HG03342 (cell line): ENCODE measurements around the gene FCGR2B.
"Not testable (repeated sequence)": the region's sequence is repeated elsewhere in the genome, so short reads cannot be mapped to it uniquely, and the experiment has no call there.

Experiments
- ATAC-seq: cut with Tn5 transposase; IDR thresholded peaks from one replicate; pipeline ENCODE4 v1.9.1; 2021; ENCODE audit warnings: mild to moderate bottlenecking, moderate library complexity; ENCODE audit not compliant: unreplicated experiment

The FCGR2B gene

GRCh38 chr1:161702250-161702649, 39.3 kb downstream of the FCGR2B start:
- ATAC-seq, result no peak

GRCh38 chr1:161705537-161705936, 42.6 kb downstream of the FCGR2B start:
- no peak for ATAC-seq

- no peak for ATAC-seq
Measured at GRCh38 chr1:161706113-161706481, 43.2 kb downstream of the FCGR2B start.

DNA sequence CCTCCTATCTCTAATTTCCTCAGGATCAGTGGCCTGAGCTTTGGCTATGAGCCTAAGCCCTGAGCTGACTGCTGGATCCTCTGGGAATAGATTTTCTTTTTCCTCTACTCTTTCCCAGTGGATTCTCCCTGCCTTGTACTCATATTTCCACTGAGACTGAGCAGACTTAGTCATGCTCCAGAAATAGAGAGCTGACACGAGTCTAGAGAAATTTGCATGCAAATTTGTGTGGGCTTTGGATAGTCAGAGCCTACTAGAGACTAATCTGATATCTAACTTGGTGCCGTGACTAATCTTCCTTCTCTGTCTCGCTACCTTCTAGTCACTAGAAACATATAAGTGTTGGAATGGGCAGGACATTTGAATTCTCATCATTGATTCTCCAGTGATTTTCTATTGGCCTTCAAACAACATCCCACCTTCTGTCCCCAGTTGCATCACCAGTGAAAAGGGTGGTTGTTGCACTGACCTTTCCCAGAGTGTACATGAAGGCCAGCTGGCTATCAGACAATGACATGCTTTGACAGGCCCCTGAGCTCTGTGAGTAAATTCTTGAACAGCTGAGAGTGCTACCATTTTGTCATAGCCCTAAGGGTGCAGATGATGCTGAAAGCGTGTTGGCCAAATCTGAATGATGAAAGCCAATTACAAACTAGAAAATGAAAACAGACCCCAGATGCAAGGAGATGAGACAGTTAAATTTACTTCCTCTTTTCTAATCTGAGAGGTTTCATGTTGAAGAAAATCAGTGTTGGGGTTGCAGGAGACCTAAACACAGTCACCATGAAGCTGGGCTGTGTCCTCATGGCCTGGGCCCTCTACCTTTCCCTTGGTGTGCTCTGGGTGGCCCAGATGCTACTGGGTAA, 43.8 kb downstream of the FCGR2B start, which contains the start of gene FCRLA:
FCRLA (plus strand) TSS at position 748 of the 866 bp plus-strand sequence; CDS start at position 784, 36 bp downstream.
- peak; percentile 68 for ATAC-seq

- ATAC-seq, result no peak
Measured at GRCh38 chr1:161707503-161707902, 44.6 kb downstream of the FCGR2B start.

- no peak for ATAC-seq
Measured at GRCh38 chr1:161709373-161709772, 46.4 kb downstream of the FCGR2B start.

DNA sequence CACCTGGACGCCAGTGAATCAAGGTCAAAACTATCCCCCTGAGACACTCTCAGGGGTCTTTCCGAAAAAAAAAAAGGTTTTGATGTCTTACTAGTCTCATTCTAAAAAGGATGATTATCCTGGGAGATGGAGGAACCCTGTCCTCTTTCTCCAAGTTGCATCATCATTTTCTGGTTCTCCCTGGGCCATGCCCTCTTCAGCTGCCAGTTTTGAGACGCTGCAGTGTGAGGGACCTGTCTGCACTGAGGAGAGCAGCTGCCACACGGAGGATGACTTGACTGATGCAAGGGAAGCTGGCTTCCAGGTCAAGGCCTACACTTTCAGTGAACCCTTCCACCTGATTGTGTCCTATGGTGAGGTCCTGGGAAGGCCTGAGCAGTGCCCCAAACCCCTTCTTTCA, 47.6 kb downstream of the FCGR2B start:
- ATAC-seq, result no peak

GRCh38 chr1:161718559-161719324, 55.8 kb downstream of the FCGR2B start:
- ATAC-seq, result peak; percentile 55

GRCh38 chr1:161719325-161719611, 56.3 kb downstream of the FCGR2B start:
- peak; percentile 41 for ATAC-seq

DNA sequence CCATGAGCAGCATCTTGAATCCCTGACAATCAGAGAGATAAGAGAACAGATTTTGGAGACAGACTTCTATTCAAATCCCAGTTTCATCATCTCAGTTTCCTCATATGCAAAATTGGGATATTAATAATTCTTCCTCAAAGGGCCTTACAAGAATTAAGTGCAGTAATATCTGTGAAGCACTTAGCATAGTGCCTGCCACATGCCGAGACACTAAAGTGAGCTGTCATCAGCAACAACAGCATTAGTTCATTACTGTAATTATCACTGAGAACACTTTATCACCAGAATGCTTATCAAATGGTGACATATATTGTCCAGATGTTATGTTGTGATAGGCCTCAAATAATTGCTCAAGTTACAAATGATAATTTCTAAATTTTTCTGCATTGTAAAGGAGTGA, 57.5 kb downstream of the FCGR2B start:
- no peak for ATAC-seq

DNA sequence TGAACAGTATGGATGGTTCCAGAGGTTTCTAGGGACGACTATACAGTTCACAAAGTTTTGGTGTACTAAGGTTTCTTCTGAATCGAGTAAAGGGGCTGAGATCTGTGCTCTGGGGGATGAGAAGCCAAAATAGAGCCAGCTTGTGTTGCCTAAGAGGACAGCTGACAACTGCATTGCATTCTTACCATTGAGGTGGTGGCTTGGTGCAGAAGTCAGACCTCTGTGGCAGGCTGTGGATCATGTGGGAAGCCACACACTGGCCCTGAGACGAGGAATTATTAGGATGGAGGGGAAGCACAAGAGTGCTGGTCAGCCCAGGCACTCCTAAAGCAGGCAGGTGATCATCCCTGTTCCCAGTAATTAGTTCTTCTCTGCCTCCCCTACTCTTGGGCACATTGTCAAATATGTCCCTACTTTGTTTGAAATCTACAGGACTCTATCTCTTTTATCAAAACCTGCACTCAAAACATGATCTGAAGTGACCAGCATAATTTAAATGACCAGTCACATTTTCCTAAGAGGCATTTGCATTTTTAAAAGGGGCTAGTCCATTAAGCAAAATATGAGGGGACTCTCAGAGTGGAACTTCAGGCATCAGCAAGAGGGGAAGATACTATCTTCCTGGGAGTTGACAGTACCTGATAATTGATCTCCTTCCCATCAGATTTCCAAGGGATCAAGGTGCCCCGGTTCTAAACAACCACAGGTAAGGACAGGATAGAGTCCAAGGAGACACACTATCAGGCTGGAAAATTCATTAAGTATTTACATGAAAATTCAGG, 58.2 kb downstream of the FCGR2B start, which contains the start of gene FCRLB:
FCRLB (plus strand) TSS at position 589 of the 782 bp plus-strand sequence. CDS start 1,129 bp downstream, outside the sequence.
- no peak for ATAC-seq

DNA sequence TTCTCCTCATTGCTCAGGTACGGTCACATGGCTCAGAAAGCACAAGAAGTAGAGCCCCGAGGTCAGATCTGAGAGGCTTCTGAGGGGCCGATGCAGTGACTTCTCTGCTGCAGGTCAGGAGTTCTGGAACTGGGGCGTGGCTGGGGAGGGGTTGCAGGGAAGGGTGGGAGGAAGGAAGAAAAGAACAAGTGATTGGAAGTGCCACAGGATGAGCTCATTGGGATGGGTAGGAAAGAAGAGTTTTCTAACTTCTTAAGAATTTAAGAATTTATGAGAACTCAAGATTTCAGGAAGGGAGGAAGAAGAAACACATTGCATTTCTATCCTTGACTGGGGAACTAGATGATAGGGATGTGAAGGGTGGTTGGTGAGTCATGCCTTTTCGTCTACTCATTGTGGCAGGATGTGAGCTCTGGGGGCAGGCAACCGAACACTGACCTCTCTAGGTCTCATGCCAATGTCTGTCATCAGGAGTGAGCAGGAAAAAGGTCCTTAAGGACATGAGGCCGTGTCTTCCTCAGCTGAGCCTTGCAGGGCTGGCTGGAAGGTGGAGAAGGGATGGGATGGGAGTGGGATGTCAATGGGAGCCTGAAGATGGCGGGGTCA, 58.9 kb downstream of the FCGR2B start:
- no peak for ATAC-seq

GRCh38 chr1:161722406-161722805, 59.5 kb downstream of the FCGR2B start:
- no peak for ATAC-seq

DNA sequence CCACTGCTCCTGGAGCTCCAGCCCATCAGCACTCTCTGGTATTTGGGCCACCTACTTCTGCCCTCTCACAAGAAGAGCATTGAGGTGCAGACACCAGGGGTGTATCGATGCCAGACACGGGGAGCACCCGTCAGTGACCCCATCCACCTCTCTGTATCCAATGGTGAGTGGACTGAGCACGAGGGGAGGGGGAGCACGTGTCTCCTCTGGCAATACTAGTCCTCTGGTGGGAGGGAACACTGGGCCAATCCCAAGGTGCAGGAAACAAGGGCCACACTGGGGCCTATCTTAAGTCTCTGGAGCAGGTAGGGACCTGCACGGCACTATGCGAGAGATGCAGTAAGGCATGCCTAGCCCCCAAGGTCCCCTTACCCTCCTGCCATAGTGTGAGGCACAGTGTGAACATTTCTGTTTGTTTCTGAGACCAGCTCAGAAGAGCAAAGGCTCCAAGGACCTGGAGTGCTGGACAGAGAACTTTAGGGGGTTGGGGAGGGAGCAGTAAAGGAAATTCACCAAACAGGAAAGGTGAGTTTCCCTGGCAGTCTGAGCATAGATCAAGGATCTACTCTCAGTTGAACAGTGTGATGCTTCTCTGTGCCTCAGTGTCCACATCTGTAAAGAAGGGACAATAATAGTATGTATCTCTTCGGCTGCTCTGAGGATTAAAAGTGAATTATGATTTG, 60.7 kb downstream of the FCGR2B start:
- no peak for ATAC-seq

DNA sequence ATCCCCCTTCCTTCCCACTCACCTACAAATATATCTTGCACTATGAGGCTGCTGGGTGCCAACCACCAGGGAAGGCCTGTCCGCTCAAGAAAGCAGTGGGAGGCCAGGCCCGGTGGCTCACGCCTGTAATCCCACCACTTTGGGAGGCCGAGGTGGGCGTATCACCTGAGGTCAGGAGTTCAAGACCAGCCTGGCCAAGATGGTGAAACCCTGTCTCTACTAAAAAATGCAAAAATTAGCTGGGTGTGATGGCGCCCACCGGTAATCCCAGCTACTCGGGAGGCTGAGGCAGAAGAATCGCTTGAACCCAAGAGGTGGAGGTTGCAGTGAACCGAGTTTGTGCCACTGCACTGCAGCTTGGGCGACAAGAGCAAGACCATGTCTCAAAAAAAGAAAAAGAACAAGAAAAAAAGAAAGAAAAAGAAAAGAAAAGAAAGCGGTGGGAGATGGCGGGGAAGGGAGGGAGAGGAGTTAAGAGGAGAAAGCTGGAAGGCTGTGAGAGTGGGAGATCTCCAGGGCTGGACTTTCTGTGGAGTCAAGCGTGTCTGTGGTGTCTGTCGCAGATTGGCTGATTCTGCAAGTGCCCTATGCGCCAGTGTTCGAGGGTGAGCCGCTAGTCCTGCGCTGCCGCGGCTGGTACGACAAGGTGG, 62.4 kb downstream of the FCGR2B start:
- not testable (repeated sequence) for ATAC-seq

GRCh38 chr1:161725908-161726472, 63.0 kb downstream of the FCGR2B start:
- ATAC-seq, result peak; percentile 19

GRCh38 chr1:161726473-161727255, 63.7 kb downstream of the FCGR2B start:
- peak; percentile 60 for ATAC-seq

DNA sequence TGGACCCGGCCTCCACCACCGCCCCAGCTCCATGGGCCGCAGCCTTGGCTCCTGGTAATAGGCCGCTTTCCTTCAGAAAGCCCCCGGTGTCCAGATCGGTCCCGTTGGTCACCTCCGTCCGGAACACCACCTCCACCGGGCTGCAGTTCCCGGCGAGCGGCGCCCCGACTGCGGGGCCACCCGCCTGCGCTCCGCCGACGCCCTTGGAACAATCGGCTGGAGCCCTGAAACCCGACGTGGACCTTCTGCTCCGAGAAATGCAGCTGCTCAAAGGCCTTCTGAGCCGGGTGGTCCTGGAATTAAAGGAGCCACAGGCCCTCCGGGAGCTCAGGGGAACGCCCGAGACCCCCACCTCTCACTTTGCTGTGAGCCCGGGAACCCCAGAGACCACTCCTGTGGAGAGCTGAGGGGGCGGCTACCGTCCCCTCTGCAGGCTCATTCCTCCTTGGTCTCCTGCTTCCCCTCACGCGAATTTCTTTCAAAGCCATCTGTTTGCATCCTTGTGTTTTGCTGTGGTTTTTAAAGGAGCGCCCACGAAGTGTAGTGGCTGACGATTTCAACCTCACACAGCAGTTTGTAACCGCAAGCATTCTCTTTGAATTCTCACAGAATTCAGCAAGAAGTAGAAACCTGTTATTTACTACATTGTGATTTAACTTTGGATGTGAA, 64.4 kb downstream of the FCGR2B start:
- ATAC-seq, result peak; percentile 4
